Activated naive CD4-positive, alpha-beta T cell treated with anti-CD3 and anti-CD28 coated beads, Interleukin-2, amount 50 U/mL, for 16 hours (primary cell): ENCODE data around the gene FTO.
"Not testable (repeated sequence)": the region's sequence is repeated elsewhere in the genome, so short reads cannot be mapped to it uniquely, and the experiment has no call there.

Experiments used
- DNase-seq: peaks from one replicate; pipeline ENCODE4 v3.0.0-alpha.2; 2020

Gene FTO

GRCh38 chr16:53832896-53833544 lies 129.1 kb downstream of the FTO start:
- DNase-seq: no peak

DNA sequence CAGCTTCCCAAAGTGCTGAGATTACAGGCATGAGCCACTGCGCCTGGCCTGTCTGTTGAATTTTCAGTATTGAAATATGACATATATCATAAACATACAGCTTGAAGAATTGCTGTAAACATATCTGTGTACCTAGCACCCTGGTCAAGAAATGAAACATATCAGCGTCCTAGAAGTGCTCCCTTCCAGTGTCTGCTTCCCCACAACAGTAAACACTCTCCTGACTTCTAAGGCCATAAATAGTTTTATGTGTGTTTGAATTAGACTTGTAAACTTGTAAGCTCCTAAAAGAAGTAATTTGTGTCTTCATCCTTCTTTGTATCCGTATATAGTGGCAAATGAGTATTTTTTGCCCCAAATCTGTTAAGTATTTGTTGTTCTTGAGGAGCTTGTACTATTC lies 132.2 kb downstream of the FTO start:
- DNase-seq: no peak

GRCh38 chr16:53836680-53837079 lies 132.7 kb downstream of the FTO start:
- no peak for DNase-seq

DNA sequence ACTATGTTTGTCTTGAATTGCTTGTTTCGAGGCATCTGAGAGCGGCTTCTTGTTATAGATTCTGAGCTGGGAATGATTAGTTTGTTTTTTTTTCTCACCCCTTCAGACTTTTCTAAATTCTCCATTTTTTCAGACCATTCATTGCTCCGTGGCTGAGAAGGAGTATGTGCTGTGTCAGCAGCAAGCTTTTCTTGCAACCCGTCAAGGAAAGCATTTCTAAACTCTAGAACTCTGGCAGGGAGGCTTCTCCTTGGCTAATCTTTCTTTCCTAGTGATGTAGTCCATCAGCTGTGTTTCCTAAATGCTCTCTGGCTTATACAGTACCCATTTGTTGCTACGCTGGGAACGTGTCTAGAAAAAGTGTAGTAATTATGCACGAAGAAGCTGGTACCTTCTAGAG lies 133.5 kb downstream of the FTO start:
- DNase-seq: no peak

DNA sequence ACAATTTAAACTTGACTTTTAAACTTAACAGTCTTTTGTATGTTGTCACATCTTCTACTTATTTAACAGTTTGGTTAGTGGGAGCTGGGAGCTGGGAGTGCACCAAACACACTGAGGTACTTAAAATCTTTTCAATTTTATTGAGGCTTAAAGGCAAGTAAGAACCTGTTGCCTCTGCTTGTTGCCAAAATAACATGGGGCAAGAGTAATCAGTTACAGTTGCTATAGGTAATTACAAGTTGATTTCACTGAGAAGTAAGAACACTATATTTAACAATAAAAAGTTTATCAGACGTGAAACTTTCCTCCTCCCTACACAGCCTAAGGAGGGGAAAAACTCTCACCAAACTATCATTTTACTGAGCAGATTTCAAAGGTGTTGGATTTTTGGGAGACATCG lies 135.2 kb downstream of the FTO start:
- no peak for DNase-seq

DNA sequence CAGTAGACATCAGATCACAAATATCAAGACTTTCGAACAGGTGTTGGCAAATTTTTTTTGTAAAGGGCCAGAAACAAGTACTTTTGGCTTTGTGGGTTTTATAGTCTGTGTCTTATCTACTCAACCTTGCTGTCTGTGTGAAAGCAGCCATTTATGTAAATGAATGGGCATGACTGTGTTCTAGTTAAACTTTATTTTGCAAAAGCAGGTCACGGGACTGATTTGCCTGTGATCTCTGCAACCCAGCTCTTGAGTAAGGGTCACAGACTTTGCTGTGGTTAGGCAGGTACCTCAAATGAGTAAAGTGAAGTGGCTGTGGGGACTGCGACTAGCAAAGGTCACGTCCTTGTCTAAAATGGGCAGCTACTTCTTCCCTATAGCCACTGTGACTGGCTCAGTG lies 136.5 kb downstream of the FTO start:
- DNase-seq: no peak

DNA sequence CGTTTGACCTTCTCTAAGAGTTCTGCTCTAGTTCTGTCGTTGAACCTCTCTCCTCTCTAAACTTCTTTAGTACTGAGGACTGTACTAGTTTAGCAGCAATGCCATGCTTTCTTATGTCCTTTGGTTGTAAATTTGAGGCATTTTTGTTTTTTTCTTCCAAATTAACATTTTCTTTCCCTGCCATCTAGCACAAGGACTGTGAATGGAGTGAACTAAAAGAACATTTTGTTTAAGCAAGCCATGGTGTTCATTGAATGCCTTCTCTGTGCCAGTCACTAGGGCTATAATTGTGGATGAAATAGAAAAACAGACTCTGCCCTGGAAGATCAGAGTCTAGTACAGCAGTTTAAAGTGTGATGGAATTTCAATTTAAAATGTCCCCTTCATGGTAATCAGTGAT lies 137.9 kb downstream of the FTO start:
- no peak for DNase-seq

- no peak for DNase-seq
These were observed 139.1 kb downstream of the FTO start for GRCh38 chr16:53843084-53843483.

- no peak for DNase-seq
These were observed 140.8 kb downstream of the FTO start for GRCh38 chr16:53844804-53845203.

GRCh38 chr16:53846549-53846948 lies 142.6 kb downstream of the FTO start:
- not testable (repeated sequence) for DNase-seq

DNA sequence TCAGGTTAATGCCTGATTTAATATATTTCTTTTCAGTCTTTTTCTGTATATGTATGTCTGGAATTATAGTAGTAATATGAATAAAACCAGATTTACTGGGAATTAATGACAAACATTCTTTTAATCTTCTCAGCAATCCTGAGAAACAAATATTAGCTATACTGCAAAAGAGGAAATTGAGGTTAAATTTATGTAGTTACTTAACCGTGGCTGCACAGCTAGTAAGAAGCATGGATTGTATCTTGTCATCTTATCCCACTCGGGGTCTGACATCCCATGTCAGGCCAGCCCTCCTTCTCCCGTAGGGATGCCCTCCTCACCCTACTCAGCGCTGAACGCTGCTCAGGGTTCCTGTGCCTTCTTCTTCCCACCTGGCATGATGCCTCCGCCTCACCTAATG lies 143.0 kb downstream of the FTO start:
- DNase-seq: no peak

DNA sequence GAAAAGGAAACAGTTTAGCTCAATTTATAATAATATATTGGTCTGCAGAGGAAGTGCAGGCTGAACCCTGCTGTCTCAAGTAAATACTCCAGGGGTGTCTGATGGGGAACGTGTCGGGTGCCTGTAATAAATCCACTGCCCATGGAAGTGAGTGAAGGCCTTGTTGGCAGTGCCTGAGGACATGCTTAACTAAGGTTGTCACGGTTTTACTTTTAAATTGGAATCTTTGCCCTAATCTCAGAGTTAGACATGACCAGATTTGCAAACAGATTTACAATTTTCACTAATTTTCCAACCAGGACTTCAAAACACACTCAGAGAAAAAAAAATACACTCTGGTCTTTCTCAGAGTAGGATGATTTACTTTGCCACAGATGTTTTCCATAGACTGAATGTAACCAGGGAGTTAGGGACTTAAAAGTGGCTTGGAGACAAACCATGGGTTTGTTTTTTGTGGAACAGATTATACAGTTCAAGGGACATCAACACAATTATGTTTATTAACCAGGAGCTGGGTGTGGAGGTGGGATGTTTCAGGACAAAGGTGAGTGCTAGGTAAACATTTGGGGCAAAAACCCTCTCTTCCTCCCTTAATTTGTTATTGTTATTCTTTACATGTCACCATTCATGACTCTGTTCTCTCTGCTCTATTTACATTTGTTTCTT lies 144.5 kb downstream of the FTO start:
- no peak for DNase-seq

DNA sequence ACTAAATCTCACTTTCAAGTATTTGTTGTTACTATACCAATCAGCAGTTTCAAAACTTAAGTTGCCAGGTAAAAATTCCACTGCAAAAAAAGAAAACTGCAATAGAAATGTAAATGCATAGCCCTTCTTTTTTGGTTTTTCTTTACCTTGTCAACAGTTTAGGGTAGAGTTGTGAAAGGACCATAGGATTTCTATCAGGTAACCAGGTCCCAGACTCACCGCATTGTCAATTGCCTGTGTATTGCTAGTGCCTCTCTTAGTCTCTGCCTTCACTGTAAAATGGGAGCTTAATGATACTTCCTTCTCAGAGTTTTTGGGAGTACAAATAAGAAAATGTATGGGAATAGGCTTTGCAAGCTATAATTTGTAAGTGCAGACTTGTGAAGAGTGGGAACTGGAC lies 145.0 kb downstream of the FTO start:
- no peak for DNase-seq

- DNase-seq: no peak
These were observed 145.6 kb downstream of the FTO start for GRCh38 chr16:53849585-53849984.

DNA sequence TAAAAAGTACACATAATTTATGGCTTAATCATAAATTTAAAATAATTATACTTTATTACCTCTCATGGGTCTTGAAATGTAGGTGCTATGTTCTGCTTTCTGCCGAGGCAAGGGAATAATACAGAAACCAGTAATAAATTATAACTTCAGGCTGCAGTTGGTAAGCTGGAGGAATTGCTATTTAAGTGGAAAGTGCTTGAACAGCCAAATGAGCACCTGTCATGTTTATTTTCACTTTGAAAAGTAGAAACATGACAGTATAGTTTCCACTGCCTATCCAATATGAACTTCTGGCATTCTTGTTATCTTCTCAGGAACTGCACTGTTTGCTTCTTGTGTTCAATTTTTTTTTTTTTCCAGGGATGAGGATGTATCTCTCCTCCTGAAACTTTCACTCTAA lies 146.0 kb downstream of the FTO start:
- no peak for DNase-seq

DNA sequence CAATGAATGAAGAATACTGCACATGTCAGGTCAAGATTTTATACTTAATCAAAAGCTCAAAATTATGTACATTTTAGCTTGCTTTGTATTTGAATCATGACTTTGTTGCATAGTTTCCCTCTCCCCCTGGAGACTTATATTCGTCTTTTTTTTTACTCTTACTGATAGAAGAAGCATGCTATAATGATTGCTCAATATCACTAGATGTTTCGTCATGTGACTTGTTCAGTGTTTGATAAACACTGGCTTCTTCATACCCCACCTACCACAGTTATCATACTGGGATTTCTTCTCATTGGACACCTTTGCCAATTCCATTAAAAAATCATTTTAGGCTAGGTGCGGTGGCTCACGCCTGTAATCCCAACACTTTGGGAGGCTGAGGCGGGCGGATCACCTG lies 148.7 kb downstream of the FTO start:
- DNase-seq: no peak

- DNase-seq: no peak
These were observed 151.1 kb downstream of the FTO start for GRCh38 chr16:53855056-53855455.

GRCh38 chr16:53855511-53855910 lies 151.6 kb downstream of the FTO start:
- no peak for DNase-seq

DNA sequence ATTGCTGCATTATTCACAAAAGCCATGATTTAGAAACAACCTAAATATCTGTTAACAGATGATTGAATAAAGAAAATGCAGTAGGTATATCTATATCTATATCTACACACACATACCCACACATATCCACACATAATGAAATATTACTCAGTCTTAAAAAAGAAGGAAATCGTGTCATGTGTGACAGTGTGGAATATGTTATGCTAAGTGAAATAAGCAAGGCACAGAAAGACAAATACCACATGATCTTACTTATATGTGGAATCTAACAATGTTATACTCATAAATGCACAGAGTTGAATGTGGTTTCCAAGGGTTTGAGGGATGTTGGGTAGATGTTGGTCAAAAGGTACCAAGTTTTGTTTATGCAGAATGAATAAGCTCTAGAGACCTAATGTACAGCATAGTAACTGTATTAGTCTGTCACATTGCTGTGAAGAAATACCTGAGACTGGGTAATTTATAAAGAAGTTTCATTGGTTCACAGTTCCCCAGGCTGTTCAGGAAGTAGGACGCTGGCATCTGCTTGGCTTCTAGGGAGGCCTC lies 156.1 kb downstream of the FTO start:
- DNase-seq: no peak

DNA sequence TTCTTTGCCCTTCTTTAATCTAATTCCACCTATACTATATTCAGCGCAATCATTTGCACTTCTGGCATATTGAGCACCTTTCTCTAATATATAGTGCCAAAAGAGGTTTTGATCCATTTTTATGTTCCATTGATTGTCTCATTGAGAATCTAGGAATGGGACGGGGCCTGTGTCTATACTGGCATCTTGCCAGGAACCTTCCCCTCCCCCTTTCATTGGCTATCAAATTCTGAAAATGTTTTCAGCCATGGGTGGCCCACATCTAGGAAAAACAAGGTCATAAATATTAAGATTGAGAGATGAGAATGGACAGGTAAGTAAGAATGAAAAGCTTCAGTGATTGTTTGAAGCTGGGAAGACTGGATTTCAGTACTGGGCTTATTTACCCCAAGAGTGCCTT lies 159.9 kb downstream of the FTO start:
- no peak for DNase-seq

GRCh38 chr16:53864819-53865493 lies 161.0 kb downstream of the FTO start:
- no peak for DNase-seq

DNA sequence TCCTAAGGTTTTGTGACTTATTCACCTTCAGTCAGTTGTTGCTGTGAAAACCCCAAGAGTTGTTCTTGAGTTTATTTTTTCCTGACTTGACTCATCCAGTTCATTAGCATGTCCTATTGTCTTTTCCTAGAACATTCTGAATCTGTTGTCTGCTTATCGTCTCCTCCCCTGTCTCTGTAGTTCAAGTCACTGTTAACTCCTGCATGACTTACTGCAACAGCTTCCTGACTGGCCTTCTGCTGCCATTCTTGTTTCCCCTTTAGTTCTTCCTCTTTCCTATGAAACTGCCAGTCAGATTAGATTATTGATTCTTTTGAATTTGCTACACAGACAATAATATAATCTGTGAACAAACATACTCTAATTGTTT lies 161.5 kb downstream of the FTO start:
- DNase-seq: no peak

- DNase-seq: no peak
These were observed 162.6 kb downstream of the FTO start for GRCh38 chr16:53866520-53866919.

DNA sequence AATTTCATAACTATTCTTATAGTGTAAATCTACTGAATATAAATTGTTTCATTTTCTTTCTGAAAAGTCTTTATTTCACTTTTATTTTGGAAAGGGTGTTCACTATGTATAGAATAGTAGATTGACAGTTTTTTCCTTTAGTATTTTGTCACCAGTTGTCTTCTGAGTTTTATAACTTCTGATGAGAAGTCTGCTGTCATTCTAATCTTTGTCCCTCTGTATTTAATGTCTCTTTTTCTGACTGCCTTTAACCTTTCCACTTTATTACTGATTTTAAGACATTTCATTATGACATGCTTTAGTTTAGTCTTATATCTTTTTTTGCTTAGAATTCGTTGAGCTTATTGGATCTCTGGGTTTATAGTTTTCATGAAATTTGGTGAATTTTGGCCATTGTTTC lies 166.9 kb downstream of the FTO start:
- DNase-seq: no peak
